Liver (tissue), 3 donors: ENCODE data around the gene SCUBE1.

Experiments
- CTCF ChIP-seq: fragments of 150-350 bp; IDR thresholded peaks from 2 replicates; pipeline ENCODE4 v1.5.1; 2017; ENCODE audit warnings: improper control_type of control experiment, low read depth, low read length; ENCODE audit not compliant: missing input control
- EGR1 ChIP-seq, 2 donors: IDR thresholded peaks; 2 replicates each; pipeline ENCODE4 v1.6.1; 2016 to 2018; ENCODE audit warnings: antibody characterized with exemption in 2 of 2, low read depth in 2 of 2
- REST ChIP-seq: IDR thresholded peaks from 2 replicates; pipeline ENCODE4 v1.6.1; 2016; ENCODE audit warnings: antibody characterized with exemption, mild to moderate bottlenecking
- SP1 ChIP-seq: IDR thresholded peaks from 2 replicates; pipeline ENCODE4 v1.6.1; 2018; ENCODE audit warnings: antibody characterized with exemption, mild to moderate bottlenecking
- YY1 ChIP-seq: IDR thresholded peaks from 2 replicates; pipeline ENCODE4 v1.6.1; 2016; ENCODE audit warnings: antibody characterized with exemption, mild to moderate bottlenecking
- TF ChIP-seq, protein P1 (sequence below): IDR thresholded peaks from 2 replicates; pipeline ENCODE4 v1.6.1; 2016; ENCODE audit warnings: antibody characterized with exemption
- TF ChIP-seq, protein P2 (sequence below): IDR thresholded peaks from 2 replicates; pipeline ENCODE4 v1.6.1; 2016; ENCODE audit warnings: antibody characterized with exemption
- donor health status: healthy.
- donor health status: healthy.

- TF ChIP-seq, protein P1, sequence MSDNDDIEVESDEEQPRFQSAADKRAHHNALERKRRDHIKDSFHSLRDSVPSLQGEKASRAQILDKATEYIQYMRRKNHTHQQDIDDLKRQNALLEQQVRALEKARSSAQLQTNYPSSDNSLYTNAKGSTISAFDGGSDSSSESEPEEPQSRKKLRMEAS = no peak
- TF ChIP-seq CTCF (no peak), YY1 (no peak), REST (no peak), EGR1 (IDR thresholded peaks at IDR 0.05; ENCODE audit: low read depth in 2 of 2) (no peak), SP1 (no peak)
- TF ChIP-seq, protein P2, sequence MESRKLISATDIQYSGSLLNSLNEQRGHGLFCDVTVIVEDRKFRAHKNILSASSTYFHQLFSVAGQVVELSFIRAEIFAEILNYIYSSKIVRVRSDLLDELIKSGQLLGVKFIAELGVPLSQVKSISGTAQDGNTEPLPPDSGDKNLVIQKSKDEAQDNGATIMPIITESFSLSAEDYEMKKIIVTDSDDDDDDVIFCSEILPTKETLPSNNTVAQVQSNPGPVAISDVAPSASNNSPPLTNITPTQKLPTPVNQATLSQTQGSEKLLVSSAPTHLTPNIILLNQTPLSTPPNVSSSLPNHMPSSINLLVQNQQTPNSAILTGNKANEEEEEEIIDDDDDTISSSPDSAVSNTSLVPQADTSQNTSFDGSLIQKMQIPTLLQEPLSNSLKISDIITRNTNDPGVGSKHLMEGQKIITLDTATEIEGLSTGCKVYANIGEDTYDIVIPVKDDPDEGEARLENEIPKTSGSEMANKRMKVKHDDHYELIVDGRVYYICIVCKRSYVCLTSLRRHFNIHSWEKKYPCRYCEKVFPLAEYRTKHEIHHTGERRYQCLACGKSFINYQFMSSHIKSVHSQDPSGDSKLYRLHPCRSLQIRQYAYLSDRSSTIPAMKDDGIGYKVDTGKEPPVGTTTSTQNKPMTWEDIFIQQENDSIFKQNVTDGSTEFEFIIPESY = no peak
Observed at GRCh38 chr22:43156413-43156812, 186.8 kb downstream of the SCUBE1 start.
